HepG2 (cell line): ENCODE measurements around the gene RAB9A.

ENCODE experiments used
- CBX2 ChIP-seq, 2 experiments: fragments of 200-600 bp in 1 of 2; sonication (generic); formaldehyde crosslinking in 1 of 2; IDR thresholded peaks; 2 replicates each; pipeline versions ENCODE4 v1.7.0 to v1.8.1; 2018 to 2022; ENCODE audit warnings: low read depth in 2 of 2, low read length in 1 of 2, mild to moderate bottlenecking in 1 of 2, missing genetic modification reagents in 1 of 2
- CENPT ChIP-seq: sonication (generic); formaldehyde crosslinking; IDR thresholded peaks from 2 replicates; pipeline ENCODE4 v1.8.0; 2022; ENCODE audit warnings: low read depth, mild to moderate bottlenecking, moderate library complexity, missing genetic modification reagents
- CREB1 ChIP-seq, 2 experiments: fragments of 450-650 bp in 1 of 2; IDR thresholded peaks; 2 replicates each; pipeline ENCODE4 v1.6.1; 2016 to 2017; ENCODE audit warnings: control low read depth in 1 of 2, mild to moderate bottlenecking in 1 of 2, missing compliant biosample characterization in 1 of 2, missing genetic modification characterization in 1 of 2
- ETS1 ChIP-seq: sonication (generic); formaldehyde crosslinking; IDR thresholded peaks from 2 replicates; pipeline ENCODE4 v1.4.0; 2020; ENCODE audit warnings: missing genetic modification reagents
- JUND ChIP-seq: sonication (generic); formaldehyde crosslinking; IDR thresholded peaks from 2 replicates; pipeline ENCODE4 v1.8.0; 2022; ENCODE audit warnings: mild to moderate bottlenecking, missing genetic modification reagents
- POLR2A ChIP-seq, 2 experiments: IDR thresholded peaks; 2 replicates each; pipeline ENCODE4 v1.6.1; 2011; ENCODE audit warnings: low read depth in 2 of 2, low read length in 2 of 2, mild to moderate bottlenecking in 1 of 2, moderate library complexity in 1 of 2; ENCODE audit not compliant: insufficient read depth in 1 of 2
- POLR2AphosphoS5 ChIP-seq: IDR thresholded peaks from 2 replicates; pipeline ENCODE4 v1.6.1; 2012; ENCODE audit warnings: low read depth, low read length
- SMARCE1 ChIP-seq: fragments of 450-650 bp; IDR thresholded peaks from 2 replicates; pipeline ENCODE4 v1.6.1; 2017; ENCODE audit warnings: borderline replicate concordance
- ZKSCAN1 ChIP-seq: fragments of 150-350 bp; IDR thresholded peaks from 2 replicates; pipeline ENCODE4 v1.6.1; 2014; ENCODE audit warnings: low read length
- TF ChIP-seq, protein P1 (sequence below): sonication (generic); formaldehyde crosslinking; IDR thresholded peaks from 2 replicates; pipeline ENCODE4 v1.5.0; 2020; ENCODE audit warnings: mild to moderate bottlenecking, missing genetic modification reagents, moderate library complexity

- TF ChIP-seq POLR2A (IDR thresholded peaks at IDR 0.05; ENCODE audit: insufficient read depth in 1 of 2, low read depth in 2 of 2, low read length in 2 of 2) (no peak), CENPT (no peak), ETS1 (CRISPR knock-in tag) (no peak), CBX2 (IDR thresholded peaks at IDR 0.05; ENCODE audit: low read depth, low read length) (no peak), CBX2 (CRISPR knock-in tag; IDR thresholded peaks at IDR 0.05; ENCODE audit: low read depth) (no peak), POLR2AphosphoS5 (no peak), JUND (CRISPR knock-in tag) (no peak), CREB1 (IDR thresholded peaks at IDR 0.05) (no peak), CREB1 (CRISPR knock-in tag; IDR thresholded peaks at IDR 0.05) (no peak), SMARCE1 (no peak), ZKSCAN1 (no peak)
- TF ChIP-seq, protein P1, sequence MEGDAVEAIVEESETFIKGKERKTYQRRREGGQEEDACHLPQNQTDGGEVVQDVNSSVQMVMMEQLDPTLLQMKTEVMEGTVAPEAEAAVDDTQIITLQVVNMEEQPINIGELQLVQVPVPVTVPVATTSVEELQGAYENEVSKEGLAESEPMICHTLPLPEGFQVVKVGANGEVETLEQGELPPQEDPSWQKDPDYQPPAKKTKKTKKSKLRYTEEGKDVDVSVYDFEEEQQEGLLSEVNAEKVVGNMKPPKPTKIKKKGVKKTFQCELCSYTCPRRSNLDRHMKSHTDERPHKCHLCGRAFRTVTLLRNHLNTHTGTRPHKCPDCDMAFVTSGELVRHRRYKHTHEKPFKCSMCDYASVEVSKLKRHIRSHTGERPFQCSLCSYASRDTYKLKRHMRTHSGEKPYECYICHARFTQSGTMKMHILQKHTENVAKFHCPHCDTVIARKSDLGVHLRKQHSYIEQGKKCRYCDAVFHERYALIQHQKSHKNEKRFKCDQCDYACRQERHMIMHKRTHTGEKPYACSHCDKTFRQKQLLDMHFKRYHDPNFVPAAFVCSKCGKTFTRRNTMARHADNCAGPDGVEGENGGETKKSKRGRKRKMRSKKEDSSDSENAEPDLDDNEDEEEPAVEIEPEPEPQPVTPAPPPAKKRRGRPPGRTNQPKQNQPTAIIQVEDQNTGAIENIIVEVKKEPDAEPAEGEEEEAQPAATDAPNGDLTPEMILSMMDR, result no peak
Measured at GRCh38 chrX:13666836-13667235, 22.1 kb upstream of the RAB9A start.
